ENCODE data around the gene NGB.

DNA sequence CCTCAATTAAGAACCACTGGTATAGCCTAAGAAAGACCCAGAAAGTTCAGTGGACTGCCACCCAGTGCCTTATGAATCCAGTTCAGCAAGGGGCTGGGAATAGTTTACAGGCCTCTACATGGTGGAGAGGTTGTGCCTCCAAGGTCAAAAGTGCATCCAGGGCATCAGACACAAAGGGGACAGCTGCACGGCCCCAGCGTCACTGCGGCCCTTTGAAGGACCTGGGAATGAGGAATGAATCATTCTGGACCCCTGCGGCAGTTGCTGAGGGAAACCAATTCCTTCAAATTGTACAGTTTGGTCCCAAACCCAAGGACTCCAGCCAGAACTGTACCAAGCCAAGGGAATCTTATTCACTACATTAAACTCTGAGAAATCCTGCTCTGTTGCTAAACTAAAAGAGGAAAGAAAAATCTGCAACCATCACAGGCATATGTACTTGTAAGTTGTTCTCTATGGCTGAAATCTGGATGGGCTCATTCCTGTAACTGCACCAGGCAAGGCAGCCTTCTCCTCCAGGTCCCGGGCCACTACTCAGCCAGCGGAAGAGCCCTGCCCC is 10.9 kb upstream of the NGB start:
- TF ChIP-seq, protein P1, sequence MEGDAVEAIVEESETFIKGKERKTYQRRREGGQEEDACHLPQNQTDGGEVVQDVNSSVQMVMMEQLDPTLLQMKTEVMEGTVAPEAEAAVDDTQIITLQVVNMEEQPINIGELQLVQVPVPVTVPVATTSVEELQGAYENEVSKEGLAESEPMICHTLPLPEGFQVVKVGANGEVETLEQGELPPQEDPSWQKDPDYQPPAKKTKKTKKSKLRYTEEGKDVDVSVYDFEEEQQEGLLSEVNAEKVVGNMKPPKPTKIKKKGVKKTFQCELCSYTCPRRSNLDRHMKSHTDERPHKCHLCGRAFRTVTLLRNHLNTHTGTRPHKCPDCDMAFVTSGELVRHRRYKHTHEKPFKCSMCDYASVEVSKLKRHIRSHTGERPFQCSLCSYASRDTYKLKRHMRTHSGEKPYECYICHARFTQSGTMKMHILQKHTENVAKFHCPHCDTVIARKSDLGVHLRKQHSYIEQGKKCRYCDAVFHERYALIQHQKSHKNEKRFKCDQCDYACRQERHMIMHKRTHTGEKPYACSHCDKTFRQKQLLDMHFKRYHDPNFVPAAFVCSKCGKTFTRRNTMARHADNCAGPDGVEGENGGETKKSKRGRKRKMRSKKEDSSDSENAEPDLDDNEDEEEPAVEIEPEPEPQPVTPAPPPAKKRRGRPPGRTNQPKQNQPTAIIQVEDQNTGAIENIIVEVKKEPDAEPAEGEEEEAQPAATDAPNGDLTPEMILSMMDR (IDR thresholded peaks at IDR 0.05): no peak
- TF ChIP-seq POLR2A (IDR thresholded peaks at IDR 0.05): no peak
